Smooth muscle cell (in vitro differentiated cells): ENCODE measurements around the gene PRX. TPM values are rescaled to one million over a fixed set of nuclear protein-coding genes. Genes with fewer than 3 reads are reported as not detected.

Experiments
- DNase-seq: peaks from one replicate; lab custom pipeline; 2025; ENCODE audit not compliant: unreplicated experiment; lab: John Stamatoyannopoulos, UW
- H2AFZ ChIP-seq: fragments of 200-600 bp; sonication (generic); 2 replicates; pipeline ENCODE4 v1.6.0; 2016; ENCODE audit warnings: antibody characterized with exemption, low read depth, mild to moderate bottlenecking
- H3F3A ChIP-seq: fragments of 200-600 bp; sonication (generic); 2 replicates; pipeline ENCODE4 v1.6.0; 2017; ENCODE audit warnings: antibody characterized with exemption, low read depth
- H3K27ac ChIP-seq: fragments of 200-600 bp; sonication (generic); 2 replicates; pipeline ENCODE4 v1.5.1; 2016; ENCODE audit warnings: low read depth, mild to moderate bottlenecking
- H3K27me3 ChIP-seq: fragments of 200-600 bp; sonication (generic); 2 replicates; pipeline ENCODE4 v1.6.1; 2016; ENCODE audit warnings: low read depth, mild to moderate bottlenecking
- H3K36me3 ChIP-seq: fragments of 200-600 bp; sonication (generic); 2 replicates; pipeline ENCODE4 v1.5.1; 2016; ENCODE audit warnings: low read depth
- H3K4me1 ChIP-seq: fragments of 200-600 bp; sonication (generic); 2 replicates; pipeline ENCODE4 v1.5.1; 2016; ENCODE audit warnings: low read depth
- H3K4me2 ChIP-seq: fragments of 200-600 bp; sonication (generic); 2 replicates; pipeline ENCODE4 v1.6.0; 2016; ENCODE audit warnings: mild to moderate bottlenecking
- H3K4me3 ChIP-seq: fragments of 200-600 bp; sonication (generic); 2 replicates; pipeline ENCODE4 v1.5.1; 2016; ENCODE audit warnings: mild to moderate bottlenecking
- H3K79me2 ChIP-seq: fragments of 200-600 bp; sonication (generic); 2 replicates; pipeline ENCODE4 v1.6.0; 2016; ENCODE audit warnings: low read depth, mild to moderate bottlenecking
- H3K9ac ChIP-seq: fragments of 200-600 bp; sonication (generic); 2 replicates; pipeline ENCODE4 v1.6.0; 2016; ENCODE audit warnings: low read depth
- H3K9me3 ChIP-seq: fragments of 200-600 bp; sonication (generic); replicated peaks from 2 replicates; pipeline ENCODE4 v1.5.1; 2016; ENCODE audit warnings: low read depth
- H4K20me1 ChIP-seq: fragments of 200-600 bp; sonication (generic); 2 replicates; pipeline ENCODE4 v1.6.0; 2016; ENCODE audit warnings: low read depth
- WGBS: methylation state at CpG from one replicate; pipeline ENCODE4 v1.1.7; 2016; ENCODE audit warnings: low lambda C conversion rate; 5-methylcytosine and 5-hydroxymethylcytosine counted together
- polyA plus RNA-seq: library from polyadenylated mRNA; unstranded; fragments of >200 nt; fragmentation: Nextera tagmentation; extraction: Ambion mirVana; gene quantifications from 2 replicates; pipeline ENCODE4 v1.2.1, GENCODE V29; 2016
- total RNA-seq: library from RNA; depleted of rRNA; stranded (reverse); fragments of >200 nt; gene quantifications from 2 replicates; pipeline ENCODE4 v1.2.3, GENCODE V29; 2014
- TF ChIP-seq, protein P1 (sequence below): fragments of 200-600 bp; sonication (generic); IDR thresholded peaks from 2 replicates; pipeline ENCODE4 v1.5.1; 2017; ENCODE audit warnings: borderline replicate concordance, mild to moderate bottlenecking, antibody characterized with exemption; ENCODE audit not compliant: insufficient read depth, poor library complexity, severe bottlenecking

The PRX gene, protein sequence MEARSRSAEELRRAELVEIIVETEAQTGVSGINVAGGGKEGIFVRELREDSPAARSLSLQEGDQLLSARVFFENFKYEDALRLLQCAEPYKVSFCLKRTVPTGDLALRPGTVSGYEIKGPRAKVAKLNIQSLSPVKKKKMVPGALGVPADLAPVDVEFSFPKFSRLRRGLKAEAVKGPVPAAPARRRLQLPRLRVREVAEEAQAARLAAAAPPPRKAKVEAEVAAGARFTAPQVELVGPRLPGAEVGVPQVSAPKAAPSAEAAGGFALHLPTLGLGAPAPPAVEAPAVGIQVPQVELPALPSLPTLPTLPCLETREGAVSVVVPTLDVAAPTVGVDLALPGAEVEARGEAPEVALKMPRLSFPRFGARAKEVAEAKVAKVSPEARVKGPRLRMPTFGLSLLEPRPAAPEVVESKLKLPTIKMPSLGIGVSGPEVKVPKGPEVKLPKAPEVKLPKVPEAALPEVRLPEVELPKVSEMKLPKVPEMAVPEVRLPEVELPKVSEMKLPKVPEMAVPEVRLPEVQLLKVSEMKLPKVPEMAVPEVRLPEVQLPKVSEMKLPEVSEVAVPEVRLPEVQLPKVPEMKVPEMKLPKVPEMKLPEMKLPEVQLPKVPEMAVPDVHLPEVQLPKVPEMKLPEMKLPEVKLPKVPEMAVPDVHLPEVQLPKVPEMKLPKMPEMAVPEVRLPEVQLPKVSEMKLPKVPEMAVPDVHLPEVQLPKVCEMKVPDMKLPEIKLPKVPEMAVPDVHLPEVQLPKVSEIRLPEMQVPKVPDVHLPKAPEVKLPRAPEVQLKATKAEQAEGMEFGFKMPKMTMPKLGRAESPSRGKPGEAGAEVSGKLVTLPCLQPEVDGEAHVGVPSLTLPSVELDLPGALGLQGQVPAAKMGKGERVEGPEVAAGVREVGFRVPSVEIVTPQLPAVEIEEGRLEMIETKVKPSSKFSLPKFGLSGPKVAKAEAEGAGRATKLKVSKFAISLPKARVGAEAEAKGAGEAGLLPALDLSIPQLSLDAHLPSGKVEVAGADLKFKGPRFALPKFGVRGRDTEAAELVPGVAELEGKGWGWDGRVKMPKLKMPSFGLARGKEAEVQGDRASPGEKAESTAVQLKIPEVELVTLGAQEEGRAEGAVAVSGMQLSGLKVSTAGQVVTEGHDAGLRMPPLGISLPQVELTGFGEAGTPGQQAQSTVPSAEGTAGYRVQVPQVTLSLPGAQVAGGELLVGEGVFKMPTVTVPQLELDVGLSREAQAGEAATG (N-terminal part only)
- total RNA-seq = 3.3 and 4.4 TPM in 2 replicates
- polyA plus RNA-seq = 2.9 and 3.9 TPM in 2 replicates

DNA sequence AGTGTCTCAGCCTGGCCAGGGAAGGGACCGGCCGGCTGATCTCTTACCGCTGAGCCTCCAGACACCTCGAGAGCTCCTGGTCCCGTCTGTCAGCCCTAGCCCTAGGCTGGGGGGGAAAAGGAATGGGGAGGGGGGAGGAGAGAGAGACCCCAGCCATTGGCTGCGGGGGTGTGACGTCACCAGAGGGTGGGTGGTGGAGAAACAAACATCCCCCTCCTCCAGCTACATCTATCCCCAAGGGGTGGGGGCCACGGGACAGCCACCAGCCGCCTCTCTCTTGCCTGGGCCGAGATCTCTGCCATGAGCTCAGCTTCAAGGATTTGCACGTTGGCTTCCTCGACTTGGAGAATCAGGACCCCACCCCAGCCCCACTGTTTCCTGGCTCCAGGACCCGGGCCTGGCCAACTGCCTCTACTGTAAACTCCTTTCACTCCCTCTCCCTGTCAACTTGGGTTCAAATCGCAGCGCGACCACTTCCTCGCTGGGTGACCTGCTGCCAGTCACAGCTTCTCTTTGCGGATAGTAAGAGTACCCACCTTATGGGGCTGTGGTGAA lies at the start of gene PRX:
PRX (minus strand) TSS at position 88 of the 555 bp plus-strand sequence. CDS start 5,446 bp downstream, outside the sequence.
- 30% methylated on average over 17 of the region's 18 CpGs for WGBS
- Histone ChIP-seq H4K20me1 (no peaks in the 10 kb centered on the region), H3F3A (peaks cover 16% of the 10 kb centered on the region), H3K4me3 (no peak within 1 kb of the TSS), H3K4me2 (no peak within 1 kb of the TSS), H2AFZ (no peak within 1 kb of the TSS), H3K27ac (no peak within 1 kb of the TSS), H3K36me3 (no peaks in the 10 kb centered on the region), H3K9ac (no peak within 1 kb of the TSS), H3K27me3 (no peaks in the 10 kb centered on the region), H3K4me1 (peaks cover 11% of the 10 kb centered on the region), H3K9me3 (no peaks in the 10 kb centered on the region), H3K79me2 (no peaks in the 10 kb centered on the region)
- TF ChIP-seq, protein P1, sequence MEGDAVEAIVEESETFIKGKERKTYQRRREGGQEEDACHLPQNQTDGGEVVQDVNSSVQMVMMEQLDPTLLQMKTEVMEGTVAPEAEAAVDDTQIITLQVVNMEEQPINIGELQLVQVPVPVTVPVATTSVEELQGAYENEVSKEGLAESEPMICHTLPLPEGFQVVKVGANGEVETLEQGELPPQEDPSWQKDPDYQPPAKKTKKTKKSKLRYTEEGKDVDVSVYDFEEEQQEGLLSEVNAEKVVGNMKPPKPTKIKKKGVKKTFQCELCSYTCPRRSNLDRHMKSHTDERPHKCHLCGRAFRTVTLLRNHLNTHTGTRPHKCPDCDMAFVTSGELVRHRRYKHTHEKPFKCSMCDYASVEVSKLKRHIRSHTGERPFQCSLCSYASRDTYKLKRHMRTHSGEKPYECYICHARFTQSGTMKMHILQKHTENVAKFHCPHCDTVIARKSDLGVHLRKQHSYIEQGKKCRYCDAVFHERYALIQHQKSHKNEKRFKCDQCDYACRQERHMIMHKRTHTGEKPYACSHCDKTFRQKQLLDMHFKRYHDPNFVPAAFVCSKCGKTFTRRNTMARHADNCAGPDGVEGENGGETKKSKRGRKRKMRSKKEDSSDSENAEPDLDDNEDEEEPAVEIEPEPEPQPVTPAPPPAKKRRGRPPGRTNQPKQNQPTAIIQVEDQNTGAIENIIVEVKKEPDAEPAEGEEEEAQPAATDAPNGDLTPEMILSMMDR = no peak
- DNase-seq = no peak

DNA sequence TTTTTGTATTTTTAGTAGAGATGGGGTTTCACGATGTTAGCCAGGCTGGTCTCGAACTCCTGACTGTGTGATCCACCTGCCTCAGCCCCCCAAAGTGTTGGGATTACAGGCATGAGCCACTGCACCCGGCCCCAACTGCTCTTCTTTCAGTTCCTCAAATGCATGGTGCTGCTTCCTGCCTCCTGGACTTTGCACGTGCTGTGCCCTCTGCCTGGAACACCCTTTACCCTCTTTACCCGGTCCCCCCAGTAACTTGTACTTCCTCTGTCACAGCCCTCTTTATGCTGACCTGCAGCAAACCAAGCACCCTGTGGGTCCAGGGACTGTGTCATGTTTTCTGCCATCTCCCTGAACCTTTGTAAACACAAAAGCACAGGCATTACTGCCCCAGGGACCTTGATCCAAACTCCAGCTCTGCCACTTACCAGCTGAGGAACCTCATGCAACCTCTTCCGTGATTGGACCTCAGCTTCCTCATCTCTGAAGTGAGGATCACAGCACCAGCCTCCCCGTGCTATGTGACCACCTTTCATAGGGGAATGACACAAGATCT lies 48.6 kb upstream of the PRX start:
- Histone ChIP-seq H3K27ac (no peak overlapping the region), H3K9ac (no peak overlapping the region), H3K9me3 (no peaks in the 10 kb centered on the region), H4K20me1 (no peaks in the 10 kb centered on the region), H3K4me2 (no peak overlapping the region), H3K79me2 (no peaks in the 10 kb centered on the region), H3K36me3 (no peaks in the 10 kb centered on the region), H3K4me3 (no peak overlapping the region), H2AFZ (no peak overlapping the region), H3K4me1 (peaks cover 4% of the 10 kb centered on the region), H3K27me3 (peaks cover 7% of the 10 kb centered on the region), H3F3A (no peaks in the 10 kb centered on the region)
- WGBS = 92% methylated on average over 7 of the region's 7 CpGs
- TF ChIP-seq, protein P1 = no peak
- DNase-seq = no peak

DNA sequence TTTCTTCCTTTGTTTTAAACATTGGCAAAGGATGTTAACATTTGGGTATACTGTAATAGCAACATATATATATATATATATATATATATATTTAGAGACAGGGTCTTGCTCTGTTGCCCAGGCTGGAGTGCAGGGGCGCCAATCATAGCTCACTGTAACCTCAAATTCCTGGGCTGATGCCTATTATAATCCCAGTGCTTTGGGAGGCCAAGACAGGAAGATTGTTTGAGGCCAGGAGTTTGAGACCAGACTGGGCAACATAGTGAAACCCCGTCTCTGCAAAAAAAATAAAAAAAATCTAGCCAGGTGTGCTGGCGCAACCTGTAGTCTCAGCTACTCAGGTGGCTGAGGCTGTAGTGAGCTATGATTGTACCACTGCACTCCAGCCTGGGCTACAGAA lies 47.0 kb upstream of the PRX start:
- H3K9me3 ChIP-seq = no peaks in the 10 kb centered on the region
- no peak overlapping the region for H3K4me2 ChIP-seq
- H3K27me3 ChIP-seq = no peaks in the 10 kb centered on the region
- TF ChIP-seq, protein P1 = no peak
- no peaks in the 10 kb centered on the region for H4K20me1 ChIP-seq
- H2AFZ ChIP-seq = no peak overlapping the region
- no peaks in the 10 kb centered on the region for H3K4me1 ChIP-seq
- no peak overlapping the region for H3K4me3 ChIP-seq
- no peaks in the 10 kb centered on the region for H3F3A ChIP-seq
- H3K36me3 ChIP-seq = no peaks in the 10 kb centered on the region
- H3K27ac ChIP-seq = no peak overlapping the region
- WGBS = 99% methylated on average over 3 of the region's 3 CpGs
- DNase-seq = no peak
- H3K79me2 ChIP-seq = no peaks in the 10 kb centered on the region
- H3K9ac ChIP-seq = no peak overlapping the region
